ENCODE data around the gene AOC1. TPM values are rescaled to one million over a fixed set of nuclear protein-coding genes. Genes with fewer than 3 reads are reported as not detected.
"Not testable (repeated sequence)": the region's sequence is repeated elsewhere in the genome, so short reads cannot be mapped to it uniquely, and the experiment has no call there.

The AOC1 gene
- not detected for total RNA-seq

- ChIA-PET POLR2A (no interaction called here), CTCF (no interaction called here)
These were observed at the start of gene AOC1 for GRCh38 chr7:150852371-150852905. AOC1 (plus strand) TSS chr7:150852517; CDS start chr7:150856471, 3,954 bp downstream.

GRCh38 chr7:150803161-150803860, 49.0 kb upstream of the AOC1 start:
- ChIA-PET CTCF (no interaction called here), POLR2A (no interaction called here)

- CTCF ChIA-PET = no interaction called here
- POLR2A ChIA-PET = no interaction called here
These were observed 47.5 kb upstream of the AOC1 start for GRCh38 chr7:150804802-150805201.

- ChIA-PET CTCF (no interaction called here), POLR2A (no interaction called here)
These were observed 46.5 kb upstream of the AOC1 start for GRCh38 chr7:150805864-150806263.

- ChIA-PET CTCF (no interaction called here), POLR2A (no interaction called here)
These were observed 45.9 kb upstream of the AOC1 start for GRCh38 chr7:150806454-150806853.

- CTCF ChIA-PET = interaction anchor here (1.3 kb wide), 1 partner anchor 70 kb away, joined by 3 read pairs; no protein-coding TSS in a partner anchor
- POLR2A ChIA-PET = no interaction called here
These were observed 45.5 kb upstream of the AOC1 start for GRCh38 chr7:150806863-150807262.

- CTCF ChIA-PET = interaction anchor here (1.3 kb wide), 1 partner anchor 70 kb away, joined by 3 read pairs; no protein-coding TSS in a partner anchor
- POLR2A ChIA-PET = not testable (repeated sequence)
These were observed 44.5 kb upstream of the AOC1 start for GRCh38 chr7:150807616-150808438.

- CTCF ChIA-PET = no interaction called here
- POLR2A ChIA-PET = no interaction called here
These were observed 37.9 kb upstream of the AOC1 start for GRCh38 chr7:150814328-150815001.

- ChIA-PET CTCF (interaction anchor here (0.6 kb wide), 1 partner anchor 40 kb away, joined by 4 read pairs; no protein-coding TSS in a partner anchor), POLR2A (interaction anchor here (0.6 kb wide), 1 partner anchor 63 kb away, joined by 3 read pairs; no protein-coding TSS in a partner anchor)
These were observed 33.3 kb upstream of the AOC1 start for GRCh38 chr7:150818971-150819370.

GRCh38 chr7:150820148-150820547, 32.2 kb upstream of the AOC1 start:
- ChIA-PET POLR2A (no interaction called here), CTCF (no interaction called here)

GRCh38 chr7:150820578-150821198, 31.6 kb upstream of the AOC1 start:
- ChIA-PET CTCF (no interaction called here), POLR2A (no interaction called here)

GRCh38 chr7:150823043-150823442, 29.3 kb upstream of the AOC1 start:
- POLR2A ChIA-PET = no interaction called here
- CTCF ChIA-PET = no interaction called here

- POLR2A ChIA-PET = no interaction called here
- CTCF ChIA-PET = no interaction called here
These were observed 28.7 kb upstream of the AOC1 start for GRCh38 chr7:150823484-150824126.

- CTCF ChIA-PET = interaction anchor here (0.6 kb wide), 1 partner anchor 283 kb away, joined by 4 read pairs; no protein-coding TSS in a partner anchor
- POLR2A ChIA-PET = no interaction called here
These were observed 27.7 kb upstream of the AOC1 start for GRCh38 chr7:150824379-150825177.

- ChIA-PET CTCF (no interaction called here), POLR2A (no interaction called here)
These were observed 26.1 kb upstream of the AOC1 start for GRCh38 chr7:150826061-150826849.

GRCh38 chr7:150828384-150828783, 23.9 kb upstream of the AOC1 start:
- ChIA-PET POLR2A (no interaction called here), CTCF (no interaction called here)

GRCh38 chr7:150829426-150829825, 22.9 kb upstream of the AOC1 start:
- POLR2A ChIA-PET = no interaction called here
- CTCF ChIA-PET = no interaction called here

GRCh38 chr7:150830937-150831336, 21.4 kb upstream of the AOC1 start:
- CTCF ChIA-PET = no interaction called here
- POLR2A ChIA-PET = no interaction called here
